Right forelimb (tissue), 1 donor: Measurements from ENCODE around the gene AUH.

Experiments
- DNase-seq: peaks from one replicate; pipeline ENCODE4 v3.0.0-alpha.2; 2018

AUH gene

DNA sequence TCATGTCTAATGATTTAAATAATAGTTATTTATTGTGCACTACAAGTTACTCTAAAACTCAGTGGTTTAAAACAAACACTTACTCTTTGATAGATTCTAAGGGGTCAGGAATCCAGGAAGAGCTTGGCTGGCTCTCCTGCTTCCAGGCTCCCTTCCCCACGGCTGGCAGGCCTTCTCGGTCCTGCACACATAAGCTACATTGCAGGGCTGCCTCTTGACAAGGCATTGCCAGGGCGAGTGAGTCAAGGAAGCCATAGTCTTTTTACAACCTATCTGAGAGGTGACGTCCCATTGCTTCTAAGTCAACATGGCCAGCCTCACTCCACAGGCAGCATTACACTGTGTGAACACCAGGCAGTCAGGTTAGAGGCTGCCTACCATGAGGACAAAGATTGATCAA is 119.8 kb downstream of the AUH start:
- no peak for DNase-seq

DNA sequence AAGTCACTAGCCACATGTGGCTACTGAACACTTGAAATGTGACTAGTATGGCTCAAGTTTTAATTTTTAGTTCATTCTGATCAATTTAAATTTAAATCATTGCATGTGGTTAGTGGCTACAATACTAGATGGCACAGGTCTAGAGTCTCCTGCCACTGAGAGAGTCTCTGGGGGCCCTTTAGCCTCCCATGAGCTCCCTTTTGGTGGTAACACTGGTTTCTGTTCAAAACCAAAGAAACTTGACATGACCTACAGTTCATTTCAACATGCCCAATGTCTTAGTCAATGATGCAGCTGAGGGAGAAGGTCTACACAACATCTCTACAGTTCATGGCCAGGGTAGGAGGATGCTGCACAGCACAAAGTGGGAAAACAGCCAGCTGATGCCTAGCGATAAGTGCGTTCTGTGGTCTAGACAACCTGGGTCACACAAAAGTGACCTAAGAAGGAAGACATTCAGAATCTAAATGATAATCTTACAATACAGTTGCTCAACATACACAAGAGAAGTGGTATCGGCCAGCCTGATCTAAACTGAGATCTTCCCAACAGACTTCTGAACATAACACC is 121.0 kb downstream of the AUH start:
- DNase-seq: no peak

DNA sequence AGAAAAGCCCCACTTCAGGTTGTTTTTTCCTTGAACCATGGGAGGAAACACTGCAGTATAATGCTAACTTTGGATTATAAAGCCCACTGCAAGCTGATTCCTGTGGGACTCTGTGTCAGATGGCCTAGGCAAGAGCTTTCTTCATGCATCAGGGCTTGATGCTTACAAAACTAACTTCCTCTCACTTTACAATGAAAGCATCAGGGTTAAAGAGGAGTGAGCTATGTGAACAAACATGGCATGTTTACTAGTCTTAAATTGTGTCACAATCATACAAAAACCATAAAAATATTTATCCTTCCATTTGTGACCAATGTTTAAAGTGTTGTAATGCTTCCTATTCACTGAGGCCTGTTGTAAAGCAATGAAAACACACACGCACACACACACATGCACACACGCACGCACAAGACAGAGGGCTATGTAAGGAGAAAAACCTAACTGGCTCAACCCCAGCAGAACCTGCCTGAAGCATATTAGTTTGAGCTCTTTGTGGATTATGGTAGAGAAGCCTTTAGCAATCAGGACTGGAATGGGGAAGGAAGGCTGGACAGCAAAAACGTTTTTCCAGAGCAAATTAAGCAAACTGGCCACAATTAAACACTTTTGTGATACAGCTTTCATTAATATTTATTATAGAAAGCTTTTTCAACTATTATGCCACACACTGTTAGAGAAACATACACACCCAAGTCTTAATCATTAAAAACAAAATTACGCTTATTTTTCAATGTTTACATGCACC is 122.2 kb downstream of the AUH start:
- DNase-seq: no peak

DNA sequence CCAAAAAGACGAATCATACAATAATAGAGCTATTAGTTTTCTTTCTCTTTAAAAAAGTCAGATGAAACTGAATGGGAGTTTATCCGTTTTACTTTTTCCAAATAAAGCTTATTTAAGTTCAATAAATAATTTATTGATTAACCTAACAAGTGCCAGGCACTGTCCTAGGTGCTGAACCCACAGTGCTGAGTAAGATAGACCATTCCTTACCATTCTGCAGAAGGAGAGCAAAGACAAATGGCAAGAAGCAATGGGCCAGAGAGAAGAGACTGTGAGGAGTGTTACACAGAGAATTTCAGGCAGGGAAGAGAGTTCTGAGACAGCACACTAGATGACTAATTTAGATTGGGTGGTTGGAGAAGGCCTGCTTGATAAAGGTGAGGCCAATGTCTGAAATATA is 127.2 kb downstream of the AUH start:
- DNase-seq: no peak

DNA sequence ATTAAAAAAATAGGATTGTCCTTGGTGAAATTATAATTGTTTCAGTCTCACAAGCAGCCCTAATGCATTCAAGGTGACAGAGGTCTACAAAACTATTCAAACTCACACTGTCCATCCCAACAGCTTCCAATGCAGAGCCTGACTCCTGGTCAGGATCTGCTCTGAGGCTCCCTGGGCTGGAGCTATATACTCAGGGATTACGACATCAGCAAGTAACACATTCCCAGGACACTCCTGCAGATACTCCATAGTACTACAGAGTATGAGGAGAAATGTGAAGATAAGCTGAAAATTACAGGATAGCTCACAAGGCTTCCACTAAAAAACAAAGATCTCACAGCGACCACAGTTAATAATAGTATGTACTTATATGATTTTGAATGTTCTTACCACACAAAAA is 130.1 kb downstream of the AUH start:
- DNase-seq: no peak

DNA sequence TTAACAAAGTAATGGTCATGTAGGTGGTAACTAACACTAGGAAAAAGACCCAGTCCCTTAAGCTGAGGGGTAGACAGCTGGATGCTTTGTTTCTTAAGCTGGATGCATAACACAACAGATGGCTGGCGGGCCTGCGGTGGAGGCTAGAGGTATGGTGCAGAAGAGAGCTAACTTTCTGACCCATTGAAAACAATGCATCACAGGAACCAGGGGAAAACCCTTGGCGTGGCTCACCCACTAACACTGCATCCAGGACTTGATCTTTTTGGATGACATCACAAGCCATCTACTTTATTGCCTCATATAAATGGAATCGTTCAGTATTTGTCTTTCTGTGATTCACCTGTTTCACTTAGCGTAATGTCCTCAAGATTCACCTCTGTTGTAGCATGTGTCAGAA is 138.7 kb downstream of the AUH start:
- DNase-seq: no peak

DNA sequence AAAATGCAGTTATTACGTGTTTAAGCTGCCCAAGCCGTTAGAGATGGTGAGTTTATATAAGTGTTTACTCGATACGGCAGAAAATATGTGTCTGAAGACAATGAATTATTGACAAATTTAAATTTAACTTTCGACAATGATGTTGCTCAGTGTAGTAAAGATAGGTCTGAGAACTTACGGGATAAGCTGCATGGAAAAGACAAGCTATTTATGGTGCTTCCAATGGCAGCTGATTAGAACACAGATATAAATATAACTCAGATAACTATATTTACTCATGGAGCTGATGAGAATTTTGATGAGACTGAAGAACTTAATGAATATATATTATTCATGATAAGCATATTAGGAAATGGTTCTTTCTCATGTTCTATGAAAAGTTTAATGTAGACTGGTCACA is 139.3 kb downstream of the AUH start:
- no peak for DNase-seq

DNA sequence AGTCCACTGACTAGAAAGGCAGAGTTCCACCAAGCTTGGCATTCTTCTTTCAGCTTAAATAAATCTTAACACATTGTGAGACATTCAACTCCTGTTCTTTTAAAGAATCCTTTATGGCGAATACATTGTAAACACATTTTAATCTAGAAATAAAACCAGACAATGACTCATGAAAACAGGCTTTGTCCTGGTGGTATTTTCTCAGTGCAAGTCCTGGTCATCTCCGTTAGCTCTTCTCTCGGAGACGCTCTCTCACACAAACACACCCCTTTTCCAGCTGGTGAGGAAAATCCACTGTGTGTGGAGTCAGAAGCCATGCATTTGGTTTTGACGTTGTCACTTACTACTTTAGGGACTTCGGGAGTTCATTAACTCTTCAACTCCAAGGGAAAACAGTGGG is 140.4 kb downstream of the AUH start:
- DNase-seq: no peak

DNA sequence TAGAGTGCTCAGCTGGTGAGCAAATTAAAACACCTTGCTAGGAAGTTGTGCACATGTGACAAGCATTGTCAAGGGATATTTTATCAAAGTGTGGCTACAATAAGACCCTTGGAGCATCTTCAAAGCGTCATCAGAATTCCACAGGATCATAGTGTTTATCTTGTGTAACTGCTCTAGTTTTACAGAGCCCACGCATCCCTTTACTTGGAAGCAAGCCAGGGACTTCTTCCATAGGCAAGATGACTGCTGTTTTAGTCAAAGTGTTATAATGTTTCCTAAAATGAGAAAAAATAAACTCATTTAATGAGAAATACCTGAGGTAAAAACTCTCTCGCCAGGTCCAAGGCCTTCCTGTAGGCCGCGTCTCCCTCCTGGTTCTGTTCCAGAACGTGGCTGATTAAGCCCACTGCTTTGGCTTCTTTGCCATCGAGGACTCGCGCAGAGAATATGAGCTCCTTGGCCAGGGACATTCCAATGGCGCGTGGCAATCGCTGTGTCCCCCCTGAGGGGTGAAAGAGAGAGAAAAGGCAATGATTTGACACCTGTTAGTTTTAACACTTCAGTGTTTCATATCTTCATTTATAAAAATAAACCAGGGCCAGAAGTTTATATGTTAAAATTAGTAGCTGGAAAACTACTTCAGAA is 141.1 kb downstream of the AUH start:
- DNase-seq: no peak

DNA sequence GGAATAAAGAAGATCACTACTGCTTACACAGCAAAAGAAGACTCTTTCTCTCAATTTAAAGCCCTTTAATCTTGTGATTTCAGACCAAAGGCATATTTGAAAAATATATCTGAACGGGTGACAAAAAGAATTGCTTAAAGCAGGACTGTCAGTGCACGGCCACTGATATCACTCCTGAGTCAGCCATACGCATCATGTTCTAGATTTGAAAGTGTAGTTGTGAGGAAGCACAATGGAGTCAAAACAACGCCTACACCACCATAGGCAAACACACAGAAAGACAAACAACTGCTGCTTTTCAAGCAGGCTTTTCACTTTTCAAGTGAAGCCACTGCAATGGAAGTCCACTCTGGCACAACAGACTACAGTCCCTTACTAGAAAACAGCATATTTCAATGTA is 141.7 kb downstream of the AUH start:
- DNase-seq: no peak

DNA sequence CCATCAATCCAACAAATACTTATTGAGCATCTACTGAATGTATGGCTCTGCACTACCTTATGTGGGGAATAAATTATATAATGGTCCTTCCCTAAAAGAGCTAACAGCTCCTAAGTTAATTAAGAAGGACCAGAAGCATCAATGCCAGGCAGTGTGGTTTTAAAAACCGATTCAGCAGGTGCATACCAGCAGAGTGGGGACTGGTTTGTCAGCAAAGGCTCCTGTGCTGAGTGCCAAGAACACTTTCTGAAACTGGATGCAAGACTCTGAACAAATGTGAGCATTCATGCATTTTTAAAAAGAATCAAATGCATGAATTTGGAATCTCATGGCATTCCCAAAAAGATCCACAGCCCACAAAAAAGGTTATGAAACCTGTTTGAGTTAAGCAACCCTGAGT is 142.2 kb downstream of the AUH start:
- DNase-seq: no peak

DNA sequence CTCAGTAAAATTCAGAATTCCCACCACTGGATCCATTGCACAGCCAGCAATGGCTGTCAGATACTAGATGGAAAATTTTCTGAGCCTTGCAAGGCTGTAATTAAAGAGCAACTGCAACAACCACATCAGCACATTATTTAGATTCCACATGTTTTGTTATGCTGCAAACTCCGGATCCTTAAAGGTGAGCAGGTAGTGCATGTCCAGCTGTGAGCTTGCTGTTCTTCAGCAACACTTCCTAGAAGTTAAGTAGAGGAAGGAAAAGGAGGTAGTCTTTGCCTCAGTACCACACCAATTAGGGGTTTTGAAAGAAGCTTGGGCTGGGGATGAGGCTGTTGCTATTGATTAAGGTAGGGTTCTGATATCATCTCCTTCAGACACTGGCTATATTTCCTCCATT is 144.3 kb downstream of the AUH start:
- DNase-seq: no peak

DNA sequence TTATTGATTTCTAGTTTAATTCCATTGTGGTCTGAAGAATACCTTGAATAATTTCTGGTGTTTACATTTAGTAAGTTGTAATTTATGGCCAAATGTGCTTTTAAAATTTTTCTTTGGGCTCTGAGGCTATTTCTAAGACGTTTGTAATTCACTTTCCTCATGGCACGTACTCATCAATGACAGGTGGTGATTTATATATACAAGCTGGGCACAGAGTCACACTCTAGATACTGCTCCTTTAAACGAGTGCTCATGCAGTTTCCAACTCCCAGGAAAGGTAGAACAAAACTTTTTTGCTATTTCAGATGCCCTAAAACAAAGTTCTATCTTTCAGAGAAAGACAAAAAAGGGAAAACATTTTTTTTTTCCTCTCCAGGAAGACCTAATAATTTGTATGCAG is 146.9 kb downstream of the AUH start:
- no peak for DNase-seq

DNA sequence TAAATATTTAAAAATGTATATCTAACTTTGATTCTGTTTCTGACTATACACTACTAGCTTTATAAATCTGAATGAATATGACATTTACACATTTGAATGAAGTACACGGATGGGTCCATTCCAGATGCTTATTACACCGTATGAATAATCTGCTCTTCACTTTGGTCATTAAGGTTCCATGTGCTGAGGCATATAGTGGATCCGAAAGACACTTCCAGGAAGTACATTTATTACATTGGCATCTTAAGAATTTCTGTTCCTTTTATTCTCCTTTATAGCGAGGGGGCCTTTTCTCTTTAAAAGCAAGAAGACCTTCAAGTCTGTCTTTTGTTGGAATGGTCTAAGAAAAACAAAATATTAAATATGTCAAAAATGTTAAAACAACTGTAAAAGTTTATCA is 147.6 kb downstream of the AUH start:
- no peak for DNase-seq

DNA sequence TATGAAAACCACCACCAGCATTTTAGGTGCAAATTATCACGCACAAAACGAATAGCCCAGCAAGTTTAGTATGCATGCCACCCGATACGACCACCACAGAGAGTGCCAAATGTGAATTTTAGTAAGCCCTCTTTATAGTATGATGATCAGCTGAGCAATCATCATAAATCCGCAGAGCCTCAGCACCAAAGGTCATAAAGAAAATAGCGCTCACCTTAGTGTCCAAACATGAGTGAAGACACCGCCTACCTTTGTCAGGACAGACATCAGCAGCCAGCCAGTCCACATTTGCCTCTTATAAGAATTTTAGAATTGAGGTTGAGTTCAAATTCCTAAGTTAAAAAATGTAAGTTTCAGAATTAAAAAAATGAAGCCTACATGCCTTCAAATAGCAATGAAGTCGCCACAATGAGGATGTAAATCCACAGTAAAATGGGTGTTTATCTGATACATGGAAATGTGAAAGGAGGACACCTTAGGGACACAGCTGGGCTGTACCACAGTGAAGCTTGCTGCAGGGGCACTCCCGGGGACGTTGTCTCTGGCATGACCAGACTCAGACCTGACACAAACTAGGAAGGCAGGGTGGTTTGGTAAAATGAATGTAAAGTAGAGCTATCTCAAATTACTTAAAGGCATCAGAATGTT is 149.0 kb downstream of the AUH start:
- DNase-seq: no peak

DNA sequence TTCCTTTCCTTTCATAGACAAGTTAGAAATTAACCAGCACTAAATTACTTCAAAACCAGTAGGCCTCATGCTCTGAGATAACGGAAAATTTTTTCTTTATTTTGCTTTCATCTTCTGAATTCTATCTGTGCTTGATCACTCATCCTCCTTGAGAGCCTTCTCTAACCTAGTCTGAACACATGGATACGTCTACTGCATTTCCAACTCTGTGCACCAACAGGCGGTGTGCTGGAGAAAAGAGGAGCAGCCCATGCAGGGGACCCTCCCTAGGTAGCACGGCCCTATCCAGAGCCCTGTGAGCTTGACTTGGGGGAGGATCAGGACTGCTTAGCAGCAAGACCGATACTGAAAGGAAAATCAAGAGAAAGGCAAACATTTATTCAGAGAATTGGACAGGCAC is 149.8 kb downstream of the AUH start:
- DNase-seq: no peak

DNA sequence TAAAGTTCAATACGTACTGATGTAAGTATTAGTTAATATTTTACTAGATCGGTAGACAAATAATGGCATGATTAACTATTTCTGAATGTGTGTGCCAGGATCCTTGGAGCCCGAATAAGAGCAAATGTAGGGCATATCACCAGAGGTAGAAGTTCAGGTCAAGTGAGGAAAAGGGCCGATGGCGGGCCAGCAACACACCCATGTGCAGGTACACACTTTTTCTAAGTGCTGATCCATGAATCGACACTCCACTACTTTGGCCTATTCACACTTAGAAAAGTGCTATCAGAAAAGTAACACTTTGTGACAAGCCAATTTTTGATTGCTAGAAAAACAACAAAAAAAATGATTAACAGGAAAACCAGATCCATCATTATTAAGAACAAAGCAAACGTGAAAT is 150.3 kb downstream of the AUH start:
- DNase-seq: no peak

DNA sequence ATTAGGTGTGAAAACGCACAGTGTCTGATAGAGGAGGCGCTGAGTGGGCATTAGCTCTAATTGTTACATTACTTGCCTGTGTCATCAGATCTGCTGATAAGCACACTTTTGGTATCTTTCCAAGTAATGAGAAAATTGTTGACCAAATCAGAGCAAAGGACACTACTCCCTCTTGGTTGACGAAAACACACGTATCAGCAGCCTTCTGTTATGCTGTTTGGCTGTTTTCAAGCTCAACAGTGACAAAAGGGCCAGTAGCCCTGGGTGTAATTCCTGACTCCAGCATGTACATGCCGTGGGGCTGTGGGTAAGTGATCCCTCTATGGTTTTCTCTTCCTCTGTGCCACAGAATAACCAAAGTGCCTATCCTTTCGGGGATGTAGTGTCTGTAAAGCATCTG is 151.4 kb downstream of the AUH start:
- DNase-seq: no peak

DNA sequence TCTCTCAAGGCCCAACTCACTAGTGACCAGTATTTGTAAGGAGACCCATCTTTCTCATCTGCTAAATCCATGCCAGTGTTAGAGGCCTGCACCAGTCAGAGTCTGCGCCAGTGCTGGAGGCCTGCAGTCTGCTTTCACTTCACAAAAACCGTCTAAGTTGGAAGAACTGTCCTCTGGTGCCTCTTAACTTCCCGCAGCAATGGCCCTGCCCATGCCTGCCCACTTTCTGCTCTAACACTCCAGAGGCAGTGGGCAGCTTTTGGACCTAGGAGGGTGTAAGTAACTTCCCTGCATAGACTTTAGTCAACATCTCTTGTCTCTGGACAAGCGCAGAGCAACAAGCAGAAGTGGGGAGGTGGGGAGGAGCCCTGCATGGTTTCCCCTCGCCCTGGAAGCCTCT is 152.9 kb downstream of the AUH start:
- no peak for DNase-seq

DNA sequence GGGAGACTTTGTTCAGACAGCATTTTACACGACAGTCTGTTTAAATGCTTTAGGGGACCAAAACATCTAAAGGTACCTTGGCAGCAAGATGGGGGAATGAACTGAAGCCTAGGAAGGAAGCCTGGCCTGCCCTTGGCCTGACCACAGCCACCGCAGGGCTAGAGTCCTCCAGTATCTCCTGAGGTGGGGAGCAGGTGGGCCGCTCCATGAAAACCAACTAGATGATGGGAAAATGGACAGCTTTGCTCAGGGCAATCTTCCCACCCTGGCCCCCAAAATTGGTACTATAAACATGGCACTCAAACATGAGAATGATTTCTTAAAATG is 153.3 kb downstream of the AUH start:
- no peak for DNase-seq

DNA sequence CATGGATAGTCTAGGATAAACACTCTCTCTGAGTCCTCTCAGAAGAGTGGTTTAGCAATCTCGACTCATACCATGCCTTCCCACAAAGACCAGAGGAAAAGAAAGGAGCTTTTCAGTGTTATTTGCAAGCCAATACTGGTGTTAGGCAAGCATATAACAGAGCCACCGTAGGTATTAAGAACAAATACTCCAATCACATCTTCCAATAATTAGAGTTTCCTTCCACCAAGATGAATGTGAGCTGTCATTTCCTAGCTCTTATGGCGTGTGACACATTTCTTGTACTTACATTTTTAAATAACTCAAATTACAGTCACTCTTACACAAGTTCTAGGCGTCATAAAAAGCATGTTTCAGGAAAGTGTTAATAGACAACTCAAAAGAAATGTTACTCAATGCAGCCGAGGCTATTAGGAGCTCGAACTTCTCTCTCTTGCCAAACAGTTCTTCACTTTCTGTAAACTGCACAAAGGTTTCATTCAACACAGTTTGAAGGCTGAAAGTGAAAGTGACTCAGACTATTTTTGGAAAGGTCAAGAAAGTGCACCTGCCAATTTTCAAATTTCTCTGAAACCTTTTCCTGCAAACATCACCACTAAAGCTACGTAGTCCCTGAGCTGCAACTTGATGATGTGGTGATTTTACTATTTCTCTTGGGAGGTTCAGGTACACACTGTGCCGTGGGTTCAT is 153.8 kb downstream of the AUH start:
- no peak for DNase-seq

DNA sequence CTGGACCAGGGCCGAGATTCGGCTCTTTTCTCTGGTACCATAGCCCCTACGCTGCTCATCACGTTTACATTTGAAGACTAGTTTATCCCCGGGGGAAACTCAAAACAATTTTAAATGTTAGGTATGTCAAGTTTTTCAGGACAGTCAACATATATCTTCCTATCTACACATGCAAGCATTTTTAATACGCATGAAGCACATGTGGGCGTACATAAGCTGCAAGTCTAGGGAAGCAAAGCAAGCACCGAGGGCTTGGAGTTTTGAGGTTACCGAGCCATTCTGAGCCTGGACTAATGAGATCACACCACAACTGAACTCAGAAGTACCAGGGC is 154.4 kb downstream of the AUH start:
- DNase-seq: no peak

DNA sequence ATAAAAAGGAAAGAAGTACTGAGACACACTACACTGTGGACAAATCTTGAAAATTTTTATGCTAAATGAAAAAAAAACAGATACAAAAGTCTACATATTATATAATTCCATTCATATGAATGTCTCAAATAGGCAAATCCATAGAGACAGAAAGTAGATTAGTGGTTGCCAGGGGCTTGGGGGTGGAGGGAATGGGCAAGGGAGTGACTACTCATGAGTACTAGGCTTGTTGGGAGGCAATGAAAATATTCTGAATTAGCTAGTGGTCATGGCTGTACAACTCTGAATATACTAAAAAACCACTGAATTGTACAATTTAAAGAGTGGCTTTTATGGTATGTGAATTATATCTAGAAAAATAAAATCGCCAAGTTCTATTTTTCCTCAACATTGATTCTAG is 154.9 kb downstream of the AUH start:
- DNase-seq: no peak

DNA sequence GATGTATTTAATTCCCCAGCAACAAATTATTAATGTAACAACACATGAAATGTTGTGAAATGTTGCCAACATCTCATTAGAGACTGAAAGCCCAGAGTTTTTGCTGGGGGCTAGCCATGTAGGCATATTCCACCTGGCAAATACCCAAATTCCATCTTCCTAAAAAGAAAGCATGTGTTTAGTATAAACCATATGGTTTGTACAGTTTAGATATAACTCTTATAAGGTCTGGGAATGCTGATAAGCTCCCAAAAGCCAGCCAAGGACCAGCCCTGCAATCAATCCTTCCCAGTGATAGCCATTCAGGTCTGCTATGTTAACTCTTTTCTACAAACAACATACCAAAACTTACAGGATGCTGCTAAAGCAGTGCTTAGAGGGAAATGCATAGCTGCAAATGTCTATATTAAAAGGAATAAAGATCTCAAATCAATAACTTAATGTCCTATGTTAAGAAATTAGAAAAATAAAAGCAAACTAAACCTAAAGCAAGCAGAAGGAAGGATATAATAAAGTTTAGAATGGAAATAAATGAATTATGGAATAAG is 158.9 kb downstream of the AUH start:
- DNase-seq: no peak
